A673 (cell line): ENCODE measurements around the gene DLGAP1. TPM values are rescaled to one million over a fixed set of nuclear protein-coding genes. Genes with fewer than 3 reads are reported as not detected.

Source experiments
- BruUV-seq: library from RNA; stranded (reverse); fragments of 400-500 nt; replicated peaks from 2 replicates; lab custom pipeline; 2021; lab: Mats Ljungman, UMichigan
- CTCF ChIA-PET: fragments of 300-600 bp; sonication (Branson Sonifier 250); formaldehyde crosslinking; loops from one replicate; lab custom pipeline; 2022; ENCODE audit warnings: antibody characterized with exemption; lab: Charles Lee
- POLR2A ChIA-PET: fragments of 300-600 bp; sonication (Branson Sonifier 250); formaldehyde crosslinking; loops from one replicate; lab custom pipeline; 2022; ENCODE audit warnings: antibody characterized with exemption; ENCODE audit not compliant: low non-redundant PET; lab: Charles Lee
- DNase-seq: peaks from one replicate; pipeline ENCODE4 v3.0.0-alpha.2; 2015; ENCODE audit warnings: low spot score
- H3K27ac ChIP-seq: fragments of 200-600 bp; sonication (generic); 2 replicates; pipeline ENCODE4 v1.5.1; 2016; ENCODE audit warnings: mixed run types, low read depth, mild to moderate bottlenecking, mixed read lengths, antibody characterized with exemption, low read length; ENCODE audit not compliant: poor library complexity, severe bottlenecking
- H3K27me3 ChIP-seq: fragments of 200-600 bp; sonication (generic); replicated peaks from 2 replicates; pipeline ENCODE4 v1.6.1; 2017; ENCODE audit warnings: mixed run types, low read depth, mild to moderate bottlenecking, mixed read lengths, antibody characterized with exemption, low read length; ENCODE audit not compliant: insufficient read depth, poor library complexity
- H3K36me3 ChIP-seq: fragments of 200-600 bp; sonication (generic); 2 replicates; pipeline ENCODE4 v1.6.1; 2016; ENCODE audit warnings: mixed run types, mild to moderate bottlenecking, mixed read lengths, antibody characterized with exemption, low read length; ENCODE audit not compliant: insufficient read depth, poor library complexity, severe bottlenecking
- H3K4me1 ChIP-seq: fragments of 200-600 bp; sonication (generic); 2 replicates; pipeline ENCODE4 v1.6.1; 2017; ENCODE audit warnings: mixed run types, mild to moderate bottlenecking, mixed read lengths, antibody characterized with exemption, low read length; ENCODE audit not compliant: insufficient read depth, poor library complexity, severe bottlenecking
- H3K4me3 ChIP-seq: fragments of 200-600 bp; sonication (generic); 2 replicates; pipeline ENCODE4 v1.5.1; 2016; ENCODE audit warnings: low read depth, mixed run types, mild to moderate bottlenecking, mixed read lengths, low read length; ENCODE audit not compliant: poor library complexity, severe bottlenecking
- H3K9me3 ChIP-seq: fragments of 200-600 bp; sonication (generic); 2 replicates; pipeline ENCODE4 v1.6.1; 2016; ENCODE audit warnings: mixed run types, low read depth, mild to moderate bottlenecking, mixed read lengths, antibody characterized with exemption, low read length; ENCODE audit not compliant: poor library complexity, severe bottlenecking
- CTCF ChIP-seq: fragments of 300-800, 200-600 bp; sonication (generic); conservative IDR thresholded peaks from 2 replicates; pipeline ENCODE4 v1.5.1; 2017; ENCODE audit warnings: low read depth, mild to moderate bottlenecking, antibody characterized with exemption, low read length, moderate library complexity, mixed read lengths
- EZH2 ChIP-seq: fragments of 200-600 bp; sonication (generic); IDR thresholded peaks from 2 replicates; pipeline ENCODE4 v1.6.1; 2017; ENCODE audit warnings: borderline replicate concordance, low read depth, mild to moderate bottlenecking, mixed read lengths, antibody characterized with exemption, low read length; ENCODE audit not compliant: poor library complexity, severe bottlenecking
- intact Hi-C: fragments of 100-400 bp; cut with micrococcal nuclease; formaldehyde crosslinking; loops from one replicate; pipeline ENCODE4 v1.10.0; 2022; ENCODE audit not compliant: unreplicated experiment
- total RNA-seq: library from RNA; stranded (reverse); gene quantifications from 2 replicates; pipeline ENCODE4 v1.2.3, GENCODE V29; 2021

Gene DLGAP1
- total RNA-seq, 1 experiment from 2014 or later = 135 TPM

DNA sequence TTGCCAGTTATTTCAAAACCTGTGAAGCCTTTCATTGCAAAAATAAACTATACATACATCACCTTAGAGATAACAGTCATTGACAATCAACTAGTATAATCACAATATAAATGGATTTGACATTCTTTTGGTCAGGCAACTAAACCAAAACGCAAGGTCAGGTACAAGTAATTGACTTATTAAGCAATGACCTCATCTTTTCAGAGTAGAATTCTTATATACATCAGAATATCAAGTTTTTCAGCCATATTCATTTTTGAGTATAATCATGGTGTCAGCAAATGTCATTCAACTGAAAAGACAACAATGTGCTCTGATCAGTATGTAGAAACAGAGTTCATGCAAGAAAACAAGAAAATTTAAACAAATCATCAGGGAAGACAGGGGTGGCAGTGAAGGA, 796.6 kb downstream of the DLGAP1 start:
- Histone ChIP-seq H3K27me3 (no peaks in the 10 kb centered on the region), H3K36me3 (peaks cover 22% of the 10 kb centered on the region), H3K9me3 (peaks cover 6% of the 10 kb centered on the region), H3K4me3 (no peak overlapping the region), H3K4me1 (peaks cover 20% of the 10 kb centered on the region), H3K27ac (no peak overlapping the region)
- POLR2A ChIA-PET = interaction anchor here (0.8 kb wide), 1 partner anchor 88 kb away, joined by 11 read pairs; no protein-coding TSS in a partner anchor
- DNase-seq = no peak
- no peak for TF ChIP-seq CTCF
- no peak for TF ChIP-seq EZH2
- intact Hi-C loops = no loop called here
- CTCF ChIA-PET = no interaction called here
- no TSS peak for BruUV-seq

DNA sequence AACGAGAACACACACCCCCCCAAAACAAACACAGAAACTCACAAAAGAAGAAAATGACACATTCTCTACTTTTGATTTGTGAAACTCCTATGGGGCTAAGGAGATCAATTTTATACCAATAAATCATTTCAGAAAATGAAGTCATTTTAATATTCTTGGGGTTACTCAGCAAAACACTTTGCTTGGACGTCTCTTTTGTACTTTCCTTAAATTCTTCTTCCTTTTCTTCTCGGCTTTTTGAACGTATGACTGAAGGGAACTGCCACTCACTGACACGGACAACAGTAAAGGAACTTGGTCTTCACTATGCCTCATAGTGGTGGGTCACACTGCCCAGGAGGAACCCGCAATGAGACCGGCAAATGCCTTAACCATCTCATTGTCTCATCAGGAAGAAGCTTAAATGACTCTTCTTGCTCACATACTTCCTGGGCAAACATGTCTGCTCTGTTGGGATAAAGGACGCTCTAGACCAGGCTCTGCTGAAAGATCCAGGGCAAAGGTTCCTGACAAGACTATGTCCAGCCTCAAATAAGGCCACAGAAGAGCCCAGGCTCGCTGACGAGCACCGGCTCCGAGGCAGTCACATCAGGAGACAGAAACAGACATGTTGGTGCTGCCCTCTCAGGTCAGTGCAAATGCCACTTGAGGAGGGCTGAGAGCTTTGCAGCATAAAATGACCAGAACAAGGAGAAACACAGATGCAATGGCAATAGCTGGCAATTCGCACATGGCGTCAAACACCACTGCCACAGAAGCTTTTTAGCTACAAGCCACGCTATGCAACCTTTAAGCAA, 799.7 kb downstream of the DLGAP1 start:
- Histone ChIP-seq H3K27ac (peak overlapping the region; percentile 69), H3K9me3 (no peaks in the 10 kb centered on the region), H3K27me3 (no peaks in the 10 kb centered on the region), H3K4me3 (no peak overlapping the region), H3K4me1 (peaks cover 35% of the 10 kb centered on the region), H3K36me3 (peaks cover 3% of the 10 kb centered on the region)
- BruUV-seq = no TSS peak
- no peak for DNase-seq
- CTCF ChIA-PET = no interaction called here
- TF ChIP-seq CTCF (no peak), EZH2 (no peak)
- POLR2A ChIA-PET = no interaction called here
- intact Hi-C loops = no loop called here

- POLR2A ChIA-PET = interaction anchor here (0.7 kb wide), 1 partner anchor 51 kb away, joined by 4 read pairs; no protein-coding TSS in a partner anchor
- no peak for DNase-seq
Measured at GRCh38 chr18:3654442-3655253, 800.5 kb downstream of the DLGAP1 start.

More at GRCh38 chr18:3654442-3655253, 800.5 kb downstream of the DLGAP1 start:
- Histone ChIP-seq H3K4me1 (peaks cover 43% of the 10 kb centered on the region), H3K27ac (peak overlapping the region; percentile 69), H3K9me3 (no peaks in the 10 kb centered on the region), H3K4me3 (no peak overlapping the region), H3K36me3 (peaks cover 3% of the 10 kb centered on the region), H3K27me3 (no peaks in the 10 kb centered on the region)
- TF ChIP-seq EZH2 (no peak), CTCF (no peak)
- CTCF ChIA-PET = no interaction called here
- BruUV-seq = no TSS peak
- intact Hi-C loops = loop anchor here (5.0 kb wide), 1 partner anchor 52 kb away; no protein-coding TSS in a partner anchor
